ENCODE results near the gene TIGD4.

GRCh38 chr4:152820073-152820472, 40.5 kb upstream of the TIGD4 start:
- TF ChIP-seq POLR2AphosphoS5 (IDR thresholded peaks at IDR 0.05; ENCODE audit: low read depth, low read length) = no peak
- TF ChIP-seq SIN3A (IDR thresholded peaks at IDR 0.05; ENCODE audit: borderline replicate concordance, insufficient read depth, low read length) = no peak
- no peak for TF ChIP-seq REST (IDR thresholded peaks at IDR 0.05; ENCODE audit: insufficient read depth in 1 of 2, low read depth in 2 of 2, low read length in 2 of 2)
- TF ChIP-seq TAF1 (IDR thresholded peaks at IDR 0.05; ENCODE audit: borderline replicate concordance, insufficient read depth, low read length) = no peak
